NCI-H1048 (cell line): ENCODE data around the gene PDE8A.

Experiments
- DNase-seq: peaks from one replicate; lab custom pipeline; 2025; lab: John Stamatoyannopoulos, UW

The PDE8A gene, protein sequence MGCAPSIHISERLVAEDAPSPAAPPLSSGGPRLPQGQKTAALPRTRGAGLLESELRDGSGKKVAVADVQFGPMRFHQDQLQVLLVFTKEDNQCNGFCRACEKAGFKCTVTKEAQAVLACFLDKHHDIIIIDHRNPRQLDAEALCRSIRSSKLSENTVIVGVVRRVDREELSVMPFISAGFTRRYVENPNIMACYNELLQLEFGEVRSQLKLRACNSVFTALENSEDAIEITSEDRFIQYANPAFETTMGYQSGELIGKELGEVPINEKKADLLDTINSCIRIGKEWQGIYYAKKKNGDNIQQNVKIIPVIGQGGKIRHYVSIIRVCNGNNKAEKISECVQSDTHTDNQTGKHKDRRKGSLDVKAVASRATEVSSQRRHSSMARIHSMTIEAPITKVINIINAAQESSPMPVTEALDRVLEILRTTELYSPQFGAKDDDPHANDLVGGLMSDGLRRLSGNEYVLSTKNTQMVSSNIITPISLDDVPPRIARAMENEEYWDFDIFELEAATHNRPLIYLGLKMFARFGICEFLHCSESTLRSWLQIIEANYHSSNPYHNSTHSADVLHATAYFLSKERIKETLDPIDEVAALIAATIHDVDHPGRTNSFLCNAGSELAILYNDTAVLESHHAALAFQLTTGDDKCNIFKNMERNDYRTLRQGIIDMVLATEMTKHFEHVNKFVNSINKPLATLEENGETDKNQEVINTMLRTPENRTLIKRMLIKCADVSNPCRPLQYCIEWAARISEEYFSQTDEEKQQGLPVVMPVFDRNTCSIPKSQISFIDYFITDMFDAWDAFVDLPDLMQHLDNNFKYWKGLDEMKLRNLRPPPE

DNA sequence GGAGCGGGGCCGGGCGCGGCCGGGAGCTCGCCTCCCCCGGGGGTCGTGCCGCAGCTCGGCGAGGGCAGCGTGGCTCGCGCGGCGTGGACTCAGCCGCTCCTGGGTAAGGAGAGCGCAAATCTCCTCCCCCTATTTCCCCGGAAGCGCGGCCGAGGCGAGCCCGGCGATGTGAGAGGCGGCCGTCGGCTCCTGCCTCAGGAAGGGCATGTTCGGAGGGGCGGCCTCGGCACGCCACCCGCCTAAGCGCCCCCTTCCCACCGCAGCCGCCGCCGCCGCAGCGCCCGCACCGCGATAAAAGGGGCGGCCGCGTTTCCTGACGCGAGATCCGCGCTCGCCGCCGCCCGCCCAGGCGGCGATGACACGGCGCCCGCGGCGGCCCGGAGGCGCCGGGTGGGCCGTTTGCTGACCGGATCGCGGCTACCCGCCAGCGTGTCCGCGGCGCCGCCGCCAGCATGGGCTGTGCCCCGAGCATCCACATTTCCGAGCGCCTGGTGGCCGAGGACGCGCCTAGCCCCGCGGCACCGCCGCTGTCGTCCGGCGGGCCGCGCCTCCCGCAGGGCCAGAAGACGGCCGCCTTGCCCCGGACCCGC is at the start of gene PDE8A:
PDE8A (plus strand) TSS at position 146 of the 590 bp plus-strand sequence; CDS start at position 453, 307 bp downstream.
- no peak for DNase-seq

DNA sequence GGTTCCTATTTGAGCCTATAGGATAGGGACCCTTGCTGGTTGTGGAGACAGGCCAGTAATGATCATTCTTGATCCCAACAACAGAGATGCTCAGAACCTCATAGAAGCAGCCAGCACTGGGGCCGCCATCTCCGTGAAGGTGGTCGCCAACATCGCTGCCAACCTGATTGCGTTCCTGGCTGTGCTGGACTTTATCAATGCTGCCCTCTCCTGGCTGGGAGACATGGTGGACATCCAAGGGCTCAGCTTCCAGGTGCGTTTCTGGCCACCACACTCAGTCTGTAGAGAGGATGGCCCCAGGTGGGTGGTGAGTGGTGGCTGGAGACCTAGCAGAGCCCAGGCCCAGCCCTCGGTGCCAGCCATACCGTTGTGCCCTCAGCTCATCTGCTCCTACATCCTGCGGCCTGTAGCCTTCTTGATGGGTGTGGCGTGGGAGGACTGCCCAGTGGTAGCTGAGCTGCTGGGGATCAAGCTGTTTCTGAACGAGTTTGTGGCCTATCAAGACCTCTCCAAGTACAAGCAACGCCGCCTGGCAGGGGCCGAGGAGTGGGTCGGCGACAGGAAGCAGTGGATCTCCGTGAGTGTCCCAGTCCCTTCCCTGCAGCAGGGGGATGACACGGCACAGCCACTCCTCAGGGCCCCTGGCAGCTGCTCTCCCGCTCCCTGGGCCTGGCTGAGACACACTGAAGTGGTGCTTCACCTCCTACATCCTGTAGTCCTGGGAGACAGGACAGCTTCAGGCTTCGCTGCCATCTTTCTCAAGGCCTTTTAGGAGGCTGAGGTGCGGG is 46.5 kb upstream of the PDE8A start:
- DNase-seq, result no peak

DNA sequence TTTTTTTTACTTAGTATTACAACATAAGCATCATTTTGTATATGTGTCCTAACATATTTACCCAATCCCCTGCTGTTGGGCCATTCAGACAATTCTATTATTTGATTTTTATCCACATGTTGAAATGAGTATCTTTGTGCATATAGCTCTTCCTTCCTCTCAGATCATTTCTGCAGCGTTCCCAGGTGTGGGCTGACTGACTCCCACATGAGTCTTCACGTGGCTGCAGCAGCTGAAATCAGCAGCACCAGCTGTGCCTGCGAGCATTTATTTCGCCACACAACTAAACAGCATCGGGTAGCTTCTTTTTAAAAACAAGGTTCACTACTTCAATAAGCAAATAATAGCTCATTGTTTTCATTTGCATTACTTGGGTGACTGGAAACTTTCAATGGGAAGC is 44.5 kb upstream of the PDE8A start:
- DNase-seq, result no peak

DNA sequence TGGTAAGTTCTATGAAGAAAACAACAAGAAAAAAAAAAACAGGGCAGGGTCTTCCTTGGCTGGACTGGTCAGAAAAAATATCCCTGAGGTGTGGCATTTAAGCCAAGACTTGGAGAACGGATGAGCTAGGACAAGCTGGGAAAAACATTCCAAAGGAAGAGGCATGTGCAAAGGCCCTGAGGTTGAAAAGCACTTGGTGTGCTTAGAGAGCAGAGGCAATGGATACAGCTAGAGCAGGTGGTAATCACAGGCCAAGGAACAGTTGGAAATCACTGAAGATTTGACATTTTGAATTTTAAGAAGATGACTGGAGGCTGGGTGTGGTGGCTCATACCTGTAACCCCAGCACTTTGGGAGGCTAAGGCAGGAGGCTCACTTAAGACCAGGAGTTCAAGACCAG is 42.9 kb upstream of the PDE8A start:
- DNase-seq, result no peak

DNA sequence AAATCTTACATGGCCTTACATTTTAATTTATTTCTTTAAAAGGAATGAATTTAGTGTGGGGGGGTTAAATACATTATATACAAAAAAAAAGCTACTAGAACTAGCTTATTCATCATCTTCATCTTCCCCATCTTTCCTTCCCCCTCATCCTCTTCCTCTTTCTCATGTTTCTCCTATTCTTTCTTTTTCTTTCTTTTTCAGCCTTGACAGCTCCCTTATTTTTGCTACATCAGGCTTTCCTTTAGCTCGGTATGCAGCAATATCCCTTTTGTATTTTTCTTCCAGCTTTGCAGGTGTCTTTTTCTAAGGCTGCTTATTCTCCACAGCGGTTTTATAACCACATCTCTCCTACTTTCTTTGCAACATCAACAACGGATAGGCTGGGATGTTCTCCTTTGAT is 41.3 kb upstream of the PDE8A start:
- DNase-seq, result no peak

DNA sequence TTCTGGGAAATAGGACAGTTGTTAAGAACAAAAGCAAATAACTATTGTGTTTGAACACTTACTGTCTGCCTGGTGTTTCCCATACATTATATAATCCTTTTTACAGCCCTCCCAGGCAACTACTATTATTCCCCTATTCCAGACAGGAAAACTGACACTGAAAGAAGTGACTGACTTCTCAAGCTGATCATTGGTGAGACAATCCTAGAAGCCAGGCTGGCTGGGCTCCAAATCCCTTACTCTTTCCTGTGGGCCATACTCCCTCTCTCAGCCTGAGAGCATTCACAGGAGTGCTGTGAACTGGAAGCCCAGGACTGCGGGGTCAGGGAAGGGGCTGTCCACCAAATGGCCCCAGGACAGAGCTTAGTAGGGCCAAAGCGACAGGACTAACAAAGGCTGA is 39.2 kb upstream of the PDE8A start:
- no peak for DNase-seq

DNA sequence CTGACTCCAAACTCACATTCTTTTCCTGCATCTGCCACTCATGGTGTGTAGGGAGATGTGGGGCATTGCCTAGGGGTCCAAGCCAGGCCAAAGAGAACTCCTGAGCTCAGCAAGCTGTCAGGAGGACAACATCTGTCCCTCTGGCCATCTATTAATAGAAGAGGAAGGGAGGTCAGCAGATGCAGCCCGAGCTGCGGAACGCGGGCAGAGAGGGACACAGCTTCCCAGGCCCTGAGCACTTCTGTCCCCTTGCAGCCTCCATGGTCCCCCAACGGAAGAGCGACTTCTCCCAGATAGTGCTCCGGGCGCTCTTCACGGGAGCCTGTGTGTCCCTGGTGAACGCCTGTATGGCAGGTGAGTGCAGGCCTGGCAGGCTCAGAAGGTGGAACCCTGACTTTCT is 37.3 kb upstream of the PDE8A start:
- DNase-seq, result no peak

DNA sequence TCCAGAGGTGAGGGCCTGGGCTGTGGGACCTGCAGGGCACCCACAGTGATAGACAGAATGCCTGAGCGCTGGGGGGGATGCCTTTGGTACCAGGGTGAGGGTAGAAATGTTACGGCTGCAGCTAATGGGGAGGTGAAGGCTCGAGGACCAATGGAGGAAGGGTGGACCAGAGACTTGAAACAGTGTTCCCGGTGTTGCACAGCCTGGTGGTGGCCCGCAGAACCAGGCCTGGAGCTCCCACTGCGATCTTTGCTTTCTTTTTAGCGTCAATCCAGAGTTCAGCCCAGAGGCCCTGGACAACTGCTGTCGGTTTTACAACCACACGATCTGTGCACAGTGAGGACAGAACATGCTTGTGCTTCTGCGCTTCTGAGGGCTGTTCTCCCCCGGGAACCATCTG is 36.8 kb upstream of the PDE8A start:
- DNase-seq, result no peak

DNA sequence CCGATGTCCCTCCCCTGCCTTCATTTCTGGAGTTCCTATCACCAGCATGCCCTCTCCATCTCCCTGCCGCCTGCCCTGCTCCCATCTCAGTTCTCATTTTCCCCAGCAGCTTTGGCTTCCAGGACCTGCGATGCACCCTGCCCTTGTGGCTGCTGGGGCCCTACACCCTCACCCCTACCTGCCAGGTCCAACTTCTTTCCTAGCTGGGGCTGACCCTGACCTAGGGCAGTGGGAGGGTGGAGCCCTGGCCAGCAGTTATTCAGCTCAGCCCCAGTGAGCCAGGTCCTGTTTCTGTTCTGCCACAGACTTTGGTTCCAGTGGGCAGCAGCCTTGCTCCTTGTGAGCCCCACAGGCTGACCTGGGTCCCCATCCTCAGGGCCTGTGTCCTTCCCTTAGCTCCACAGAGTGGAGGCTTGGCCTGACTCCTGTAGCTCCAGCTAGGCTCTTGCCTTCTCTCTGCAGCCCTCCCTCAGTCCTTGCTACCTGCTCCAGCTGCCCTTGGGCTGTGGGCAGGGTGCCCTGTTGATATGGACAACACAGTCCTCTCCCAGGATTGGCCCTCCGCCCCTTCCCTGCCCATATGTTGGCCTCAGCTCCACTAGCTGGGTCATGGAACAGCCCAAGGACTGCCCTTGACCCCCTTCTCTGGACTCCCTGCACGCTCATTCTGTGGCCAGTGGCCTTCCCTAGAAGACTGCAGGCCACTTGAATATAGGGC is 34.7 kb upstream of the PDE8A start:
- no peak for DNase-seq

DNA sequence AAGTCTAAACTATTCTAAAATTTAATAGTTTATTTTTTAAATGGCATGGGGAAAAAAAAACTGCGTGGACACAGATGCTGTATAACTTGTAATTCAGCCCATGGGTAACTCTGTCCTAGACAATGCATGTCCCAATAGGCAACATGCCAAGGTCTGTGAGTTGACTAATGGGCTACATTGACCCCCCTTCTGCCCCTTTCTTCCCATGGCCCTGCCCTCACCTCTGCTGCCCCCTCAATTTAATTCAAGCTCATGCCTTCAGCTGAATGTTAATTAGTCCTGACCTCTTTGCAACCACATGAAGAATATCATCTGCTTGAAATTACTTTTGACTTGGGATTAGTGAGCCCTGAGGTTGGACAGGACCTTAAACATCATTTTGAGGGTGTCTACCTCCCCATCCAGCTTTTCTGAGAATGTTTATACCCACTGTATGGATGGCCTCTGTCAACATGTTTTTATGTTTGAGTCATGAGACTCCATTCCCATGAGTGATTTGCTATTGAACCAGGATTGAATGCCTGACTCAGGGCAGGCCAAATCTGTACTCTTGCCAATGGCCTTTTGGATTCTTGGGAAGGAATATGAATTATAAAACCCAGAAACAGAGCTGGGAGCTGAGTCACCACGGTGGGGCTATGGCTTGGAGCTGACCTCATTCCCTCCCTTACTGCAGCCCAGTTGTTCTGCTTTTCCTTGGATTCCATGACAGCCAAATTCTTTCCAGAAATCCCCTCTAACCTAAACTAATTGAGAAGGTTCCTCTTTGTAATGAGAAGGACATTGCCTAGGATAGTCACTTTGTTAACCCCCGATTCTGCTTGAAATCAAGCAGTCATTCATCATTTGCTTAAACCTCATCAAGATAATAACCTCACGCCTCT is 33.5 kb upstream of the PDE8A start:
- DNase-seq, result no peak

DNA sequence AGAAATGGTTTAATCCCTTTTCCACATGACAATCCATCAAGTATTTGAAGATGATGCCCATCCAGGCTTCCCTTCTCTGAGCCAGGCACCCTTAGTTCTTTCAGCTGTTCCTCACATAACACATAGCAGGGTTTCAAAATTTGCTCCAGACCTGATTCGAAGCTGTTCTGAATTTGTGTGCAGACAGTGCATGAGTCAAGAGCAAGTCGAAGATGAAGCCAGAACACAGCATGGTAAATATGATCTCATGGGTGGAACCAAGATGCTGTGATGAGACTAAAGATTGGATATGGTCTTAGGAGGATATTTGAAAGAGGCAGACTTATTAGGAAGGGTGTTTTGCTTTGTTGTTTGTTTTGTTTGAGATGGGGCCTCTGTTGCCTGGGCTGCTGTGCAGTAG is 32.6 kb upstream of the PDE8A start:
- no peak for DNase-seq

DNA sequence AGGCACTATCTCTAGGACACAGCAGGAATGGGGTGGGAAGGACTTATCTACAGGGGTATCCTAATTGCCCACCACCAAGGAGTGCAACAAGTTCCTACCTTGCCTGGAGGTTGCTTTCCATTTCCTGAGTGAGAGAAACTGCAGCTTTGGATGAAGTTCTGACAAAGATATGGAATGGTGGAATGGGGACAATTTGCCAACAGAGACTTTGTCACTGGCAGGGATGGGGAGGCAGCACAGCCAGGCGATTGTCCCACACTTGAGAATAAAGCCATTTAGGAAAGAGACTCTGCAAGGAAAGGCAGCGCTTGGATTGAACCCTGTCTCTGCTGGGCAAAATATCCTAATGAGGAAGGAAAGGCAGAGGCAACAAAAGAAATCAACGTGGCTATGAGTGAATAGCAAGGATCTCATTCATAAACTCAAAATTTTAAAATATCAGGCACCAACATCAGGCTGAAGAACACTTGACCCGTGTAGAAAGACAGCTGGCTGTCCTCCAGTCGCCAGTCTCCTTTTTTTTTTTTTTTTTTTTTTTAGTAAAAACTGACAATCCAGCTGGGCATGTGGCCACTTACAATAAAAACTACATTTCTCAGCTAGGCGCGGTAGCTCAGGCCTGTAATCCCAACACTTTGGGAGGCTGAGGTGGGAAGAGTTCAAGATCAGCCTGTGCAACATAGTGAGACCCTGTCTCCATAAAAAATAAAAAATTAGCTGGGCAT is 31.6 kb upstream of the PDE8A start:
- no peak for DNase-seq

DNA sequence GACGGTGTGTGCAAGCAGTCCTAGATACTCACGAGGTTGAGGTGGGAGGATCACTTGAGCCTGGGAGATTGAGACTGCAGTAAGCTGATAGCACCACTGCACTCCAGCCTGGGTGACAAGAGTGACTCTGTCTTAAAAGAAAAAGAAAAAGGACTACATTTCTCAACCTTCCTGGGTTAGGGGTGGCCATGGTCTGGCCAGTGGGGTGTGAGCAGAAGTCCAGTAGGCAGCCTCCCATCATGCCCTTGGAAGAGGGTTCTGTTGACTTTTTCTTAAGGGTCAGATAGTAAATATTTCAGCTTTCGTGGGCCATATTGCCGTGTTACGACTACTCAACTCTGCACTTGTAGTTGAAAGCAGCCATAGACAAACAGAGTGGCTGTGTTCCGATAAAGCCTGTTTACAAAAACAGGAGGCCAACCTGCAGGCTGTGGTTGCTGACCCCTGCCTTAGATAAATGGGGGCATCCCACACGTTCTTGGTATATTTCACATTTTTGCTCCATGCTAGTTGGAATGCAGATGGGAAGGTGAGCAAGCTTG is 31.0 kb upstream of the PDE8A start:
- no peak for DNase-seq

DNA sequence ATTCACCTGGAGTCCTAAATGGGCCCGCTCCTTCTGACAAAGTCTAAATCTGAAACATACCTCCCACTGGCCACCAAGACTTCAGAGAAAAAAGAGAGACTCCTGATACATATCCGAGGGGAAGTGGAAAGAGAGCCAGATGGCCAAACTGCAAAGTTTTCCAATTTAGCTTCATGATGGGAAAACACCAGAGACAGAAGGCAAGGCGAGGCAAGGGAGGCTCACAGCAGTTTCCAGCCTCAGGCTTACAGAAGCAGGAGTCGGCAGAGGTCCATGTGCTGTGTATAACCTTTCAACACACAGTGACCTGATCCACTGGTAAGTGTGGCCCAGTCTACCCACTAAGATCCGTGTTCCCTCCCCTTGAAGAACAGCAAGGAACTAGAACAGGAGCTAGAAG is 29.9 kb upstream of the PDE8A start:
- DNase-seq, result no peak

DNA sequence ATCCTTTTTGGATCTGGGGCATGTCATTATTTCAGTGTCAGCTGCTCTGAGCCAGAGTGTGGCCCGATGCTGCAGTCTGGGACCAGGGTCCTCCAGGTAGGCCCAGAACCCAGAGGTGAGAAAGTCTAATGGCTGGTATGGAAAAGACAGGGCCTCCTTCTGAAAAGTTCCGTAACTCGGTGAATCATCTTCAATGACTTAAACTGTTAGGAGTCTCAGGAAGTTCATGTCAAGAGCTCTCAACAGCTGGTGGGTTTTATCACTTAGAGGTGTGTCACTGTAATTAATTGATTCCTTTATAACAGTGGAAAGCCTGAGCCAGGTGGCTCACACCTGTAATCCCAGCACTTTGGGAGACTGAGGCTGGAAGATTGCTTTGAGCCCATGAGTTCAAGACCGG is 28.5 kb upstream of the PDE8A start:
- DNase-seq, result no peak

DNA sequence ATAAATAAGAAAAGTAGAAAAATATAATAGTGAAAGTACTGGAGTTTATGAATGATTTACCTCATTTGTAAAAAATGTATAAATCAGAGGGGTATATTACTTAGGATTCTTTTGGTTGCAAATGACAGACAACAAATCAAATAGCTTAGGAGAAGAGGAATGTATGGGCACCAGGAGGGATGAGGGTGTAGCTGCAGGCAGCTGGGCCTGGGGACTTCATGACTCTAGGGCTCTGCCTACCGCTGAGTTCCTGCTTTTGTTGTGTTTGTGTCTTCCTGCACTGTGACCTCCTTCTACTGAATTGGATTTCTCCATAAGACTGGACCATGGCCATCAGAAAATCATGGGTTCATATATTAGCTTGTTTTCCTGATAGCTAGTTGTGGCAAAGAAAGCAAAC is 27.9 kb upstream of the PDE8A start:
- no peak for DNase-seq

DNA sequence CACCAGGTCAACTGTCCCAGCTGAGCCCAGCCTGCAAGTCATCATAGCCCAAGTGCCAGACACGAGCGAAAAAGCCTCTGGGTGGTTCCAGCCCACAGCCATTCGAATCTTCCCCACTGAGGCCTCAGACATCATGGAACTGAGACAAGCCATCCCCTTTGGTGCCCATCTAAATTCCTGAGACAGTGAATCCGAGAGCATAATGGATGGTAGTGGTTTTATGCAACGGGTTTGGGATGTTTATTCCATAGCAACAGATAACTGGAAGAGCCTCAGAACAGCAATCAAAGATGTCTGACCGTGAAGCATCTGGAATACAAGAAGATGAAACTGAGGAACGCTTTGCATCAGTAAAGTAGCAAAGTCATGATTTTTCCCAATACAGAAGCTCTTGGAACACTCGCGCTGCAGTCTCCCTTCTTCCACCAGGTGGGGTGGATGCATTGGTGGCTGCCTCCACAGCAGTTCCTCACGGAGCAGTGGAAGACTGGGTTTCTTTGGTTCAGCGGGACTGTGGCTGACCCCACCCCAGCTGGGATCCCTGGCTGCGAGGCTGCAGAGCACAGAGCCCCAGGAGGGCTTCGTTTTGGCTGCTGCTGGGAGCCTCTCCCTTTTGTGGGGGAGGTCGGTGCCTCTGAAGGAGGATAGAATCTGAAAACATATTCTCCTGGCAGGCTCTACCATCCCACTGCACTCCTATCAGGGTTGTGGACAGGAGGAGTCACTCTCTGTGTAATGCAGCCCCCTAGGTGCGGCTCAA is 26.4 kb upstream of the PDE8A start:
- DNase-seq, result no peak

DNA sequence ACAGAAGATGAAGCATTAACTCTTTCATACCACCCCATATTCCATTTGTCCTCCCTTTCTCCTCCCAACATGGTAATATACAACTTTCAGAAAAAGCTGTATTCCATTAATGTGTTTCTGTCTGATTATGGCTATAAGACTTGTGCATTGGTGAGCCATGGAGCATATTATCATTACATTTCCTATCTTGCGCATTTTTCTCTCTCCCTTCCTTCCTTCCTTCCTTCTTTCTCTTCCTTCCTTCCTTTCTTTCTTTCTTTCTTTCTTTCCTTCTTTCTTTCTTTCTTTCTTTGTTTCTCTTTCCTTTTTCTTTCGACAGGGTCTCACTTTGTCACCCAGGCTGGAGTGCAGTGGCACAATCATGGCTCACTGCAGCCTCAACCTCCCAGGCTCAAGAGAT is 25.5 kb upstream of the PDE8A start:
- no peak for DNase-seq
